Common myeloid progenitor, CD34-positive (primary cell): ENCODE results near the gene GABRA4.
A peak's percentile ranks its signal among the peaks of the same experiment; 100 is the strongest.

Experiments used
- CTCF ChIA-PET: fragments of 350-600 bp; sonication (Branson Sonifier 250); formaldehyde crosslinking; loops from one replicate; lab custom pipeline; 2021; ENCODE audit warnings: antibody characterized with exemption; lab: Charles Lee
- POLR2A ChIA-PET: fragments of 350-600 bp; sonication (Branson Sonifier 250); formaldehyde crosslinking; loops from one replicate; lab custom pipeline; 2021; ENCODE audit warnings: antibody characterized with exemption; lab: Charles Lee
- DNase-seq, 3 donors: peaks; one replicate each; pipeline versions ENCODE4 v3.0.0 to v3.0.0-alpha.2; 2013
- H3K27ac ChIP-seq, 2 experiments: 1 replicate in 1 of 2; 2 replicates in 1 of 2; pipeline ENCODE4 v1.7.0; 2013; ENCODE audit warnings: inconsistent platforms in 2 of 2, low read length in 2 of 2, mild to moderate bottlenecking in 2 of 2, low read depth in 1 of 2, moderate library complexity in 1 of 2; ENCODE audit not compliant: severe bottlenecking in 2 of 2, insufficient read depth in 1 of 2, poor library complexity in 1 of 2
- H3K27me3 ChIP-seq, 5 experiments: replicated peaks in 2 of 5; 1 replicate in 3 of 5; 2 replicates in 2 of 5; pipeline versions ENCODE4 v1.6.1 to v1.7.0; 2013; ENCODE audit warnings: low read length in 4 of 5, mild to moderate bottlenecking in 2 of 5, moderate library complexity in 2 of 5, inconsistent platforms in 1 of 5; ENCODE audit not compliant: insufficient read depth in 5 of 5, control insufficient read depth in 4 of 5
- H3K36me3 ChIP-seq, 4 experiments: 1 replicate in 2 of 4; 2 replicates in 2 of 4; pipeline versions ENCODE4 v1.6.1 to v1.7.0; 2013; ENCODE audit warnings: low read length in 3 of 4, control low read depth in 1 of 4, mild to moderate bottlenecking in 1 of 4; ENCODE audit not compliant: control insufficient read depth in 4 of 4, insufficient read depth in 4 of 4
- H3K4me1 ChIP-seq, 4 experiments: 1 replicate in 3 of 4; 2 replicates in 1 of 4; pipeline versions ENCODE4 v1.6.1 to v1.7.1; 2013; ENCODE audit warnings: low read length in 3 of 4, mild to moderate bottlenecking in 3 of 4, control low read depth in 1 of 4, inconsistent platforms in 1 of 4, moderate library complexity in 1 of 4; ENCODE audit not compliant: control insufficient read depth in 4 of 4, insufficient read depth in 4 of 4; ENCODE audit errors: control extremely low read depth in 1 of 4
- H3K4me3 ChIP-seq, 7 experiments: 1 replicate in 4 of 7; 2 replicates in 3 of 7; pipeline versions ENCODE4 v1.5.1 to v1.7.0; 2013; ENCODE audit warnings: mild to moderate bottlenecking in 7 of 7, low read length in 6 of 7, moderate library complexity in 6 of 7, inconsistent platforms in 2 of 7, low read depth in 2 of 7, control low read depth in 1 of 7; ENCODE audit not compliant: insufficient read depth in 4 of 7, control insufficient read depth in 1 of 7; ENCODE audit errors: extremely low read depth in 1 of 7
- H3K9me3 ChIP-seq, 5 experiments: 1 replicate in 4 of 5; 2 replicates in 1 of 5; pipeline versions ENCODE4 v1.6.1 to v1.7.1; 2013; ENCODE audit warnings: low read length in 4 of 5, mild to moderate bottlenecking in 2 of 5, inconsistent platforms in 1 of 5, low read depth in 1 of 5, moderate library complexity in 1 of 5; ENCODE audit not compliant: control insufficient read depth in 4 of 5, insufficient read depth in 2 of 5; ENCODE audit errors: control extremely low read depth in 1 of 5
- WGBS: methylation state at CpG from one replicate; pipeline ENCODE4 v1.1.5; 2013; ENCODE audit not compliant: insufficient coverage; 5-methylcytosine and 5-hydroxymethylcytosine counted together

Gene GABRA4

DNA sequence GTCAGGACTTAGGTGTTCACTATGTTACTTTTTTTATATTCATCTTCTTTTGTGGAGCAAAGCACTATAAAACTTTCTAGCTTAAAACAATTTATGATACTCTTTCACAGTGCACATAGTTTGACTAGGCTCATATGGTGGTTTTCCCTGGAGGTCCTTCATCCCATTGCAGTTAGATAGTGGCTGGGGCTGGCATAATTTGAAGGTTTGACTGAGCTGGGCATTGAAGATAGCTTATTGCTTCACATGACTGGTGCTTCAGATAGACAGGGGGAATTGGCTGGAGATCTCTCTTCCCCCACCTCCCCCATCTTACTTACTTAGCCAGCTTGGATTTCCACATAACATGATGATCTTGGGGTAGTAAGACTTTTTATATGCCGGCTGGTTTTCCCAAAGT, 7.0 kb upstream of the GABRA4 start:
- ChIA-PET POLR2A (no interaction called here), CTCF (interaction anchor here (1.0 to 1.2 kb wide), 4 partner anchors 12 to 33 kb away, joined by 3 to 4 read pairs (median 3); no protein-coding TSS in a partner anchor)
- no peak for DNase-seq
- H3K9me3 ChIP-seq: no peaks in the 10 kb centered on the region
- H3K27me3 ChIP-seq: peaks cover under 1 to 7% (median 2%) of the 10 kb centered on the region in 5 experiments
- WGBS: no CpG with 5 or more reads among the region's 1 CpG
- no peak overlapping the region for H3K4me3 ChIP-seq
- H3K27ac ChIP-seq: no peak overlapping the region
- no peaks in the 10 kb centered on the region for H3K4me1 ChIP-seq
- H3K36me3 ChIP-seq: no peaks in the 10 kb centered on the region

- POLR2A ChIA-PET: no interaction called here
These were observed 6.2 kb upstream of the GABRA4 start for GRCh38 chr4:46999566-46999965.

DNA sequence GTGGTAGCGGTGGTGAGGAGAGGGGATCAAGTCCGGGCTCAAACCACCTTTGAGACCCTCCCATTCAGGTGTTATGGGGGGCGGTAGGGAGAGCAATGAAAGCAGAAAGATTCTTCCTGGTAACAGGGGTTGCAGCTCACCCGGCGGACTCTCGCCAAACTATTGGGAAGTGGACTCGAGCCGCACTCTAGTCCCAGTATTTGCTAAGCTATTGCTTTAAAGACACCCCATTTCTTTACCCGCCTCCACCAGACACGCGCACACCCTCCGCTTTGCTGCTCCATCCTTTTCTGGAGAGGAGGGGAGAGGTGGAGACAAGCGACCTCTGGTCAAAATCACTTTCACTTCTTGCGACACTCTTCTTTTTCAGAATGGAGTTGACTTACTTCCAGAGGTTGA, 625 bp upstream of the GABRA4 start:
- Histone ChIP-seq H3K9me3 (peaks cover 0 to 3% (median 0%) of the 10 kb centered on the region in 5 experiments), H3K27me3 (peaks cover 9 to 59% (median 36%) of the 10 kb centered on the region in 5 experiments), H3K27ac (no peak overlapping the region), H3K36me3 (no peaks in the 10 kb centered on the region), H3K4me1 (peaks cover 0 to 17% (median 11%) of the 10 kb centered on the region in 4 experiments), H3K4me3 (peak overlapping the region in 5 of 7 experiments; percentile 31 to 79 (median 51))
- POLR2A ChIA-PET: no interaction called here
- DNase-seq: peak in 2 of 3 donors; percentile 39 to 45
- WGBS: 0% methylated on average over 3 of the region's 14 CpGs
- CTCF ChIA-PET: no interaction called here

More at GRCh38 chr4:46999566-46999965, 6.2 kb upstream of the GABRA4 start:
- no peak overlapping the region for H3K27ac ChIP-seq
- DNase-seq: no peak
- no peaks in the 10 kb centered on the region for H3K36me3 ChIP-seq
- CTCF ChIA-PET: interaction anchor here (0.7 to 1.2 kb wide), 3 partner anchors 12 to 155 kb away, joined by 3 to 4 read pairs (median 3); no protein-coding TSS in a partner anchor
- no peak overlapping the region for H3K4me3 ChIP-seq
- no peaks in the 10 kb centered on the region for H3K4me1 ChIP-seq
- no peaks in the 10 kb centered on the region for H3K9me3 ChIP-seq
- H3K27me3 ChIP-seq: peaks cover 2 to 16% (median 9%) of the 10 kb centered on the region in 5 experiments

- Histone ChIP-seq H3K27ac (no peak overlapping the region), H3K4me1 (peaks cover 0 to 17% (median 11%) of the 10 kb centered on the region in 4 experiments), H3K4me3 (no peak overlapping the region), H3K9me3 (peaks cover 0 to 3% (median 0%) of the 10 kb centered on the region in 5 experiments), H3K36me3 (no peaks in the 10 kb centered on the region), H3K27me3 (peaks cover 10 to 69% (median 44%) of the 10 kb centered on the region in 5 experiments)
- ChIA-PET CTCF (no interaction called here), POLR2A (interaction anchor here (0.6 kb wide), 1 partner anchor 136 kb away, joined by 3 read pairs; no protein-coding TSS in a partner anchor)
- DNase-seq: no peak
- no CpG with 5 or more reads among the region's 9 CpGs for WGBS
These were observed 1.0 kb downstream of the GABRA4 start for GRCh38 chr4:46992338-46992737.

GRCh38 chr4:46986922-46987638, 6.3 kb downstream of the GABRA4 start:
- 85% methylated on average over 2 of the region's 3 CpGs for WGBS
- no peak overlapping the region for H3K4me3 ChIP-seq
- POLR2A ChIA-PET: no interaction called here

GRCh38 chr4:46984781-46985180, 8.6 kb downstream of the GABRA4 start:
- no peaks in the 10 kb centered on the region for H3K36me3 ChIP-seq
- H3K27ac ChIP-seq: no peak overlapping the region
- CTCF ChIA-PET: no interaction called here
- DNase-seq: no peak
- no peaks in the 10 kb centered on the region for H3K4me1 ChIP-seq
- H3K4me3 ChIP-seq: no peak overlapping the region
- POLR2A ChIA-PET: no interaction called here
- WGBS: no CpG with 5 or more reads among the region's 1 CpG
- peaks cover 0 to 3% (median 0%) of the 10 kb centered on the region in 5 experiments for H3K9me3 ChIP-seq
- peaks cover 2 to 28% (median 15%) of the 10 kb centered on the region in 5 experiments for H3K27me3 ChIP-seq

More at GRCh38 chr4:46986922-46987638, 6.3 kb downstream of the GABRA4 start:
- no peak for DNase-seq
- no peaks in the 10 kb centered on the region for H3K4me1 ChIP-seq
- H3K36me3 ChIP-seq: no peaks in the 10 kb centered on the region
- peaks cover 2 to 42% (median 23%) of the 10 kb centered on the region in 5 experiments for H3K27me3 ChIP-seq
- no peak overlapping the region for H3K27ac ChIP-seq
- CTCF ChIA-PET: no interaction called here
- H3K9me3 ChIP-seq: peaks cover 0 to 3% (median 0%) of the 10 kb centered on the region in 5 experiments

DNA sequence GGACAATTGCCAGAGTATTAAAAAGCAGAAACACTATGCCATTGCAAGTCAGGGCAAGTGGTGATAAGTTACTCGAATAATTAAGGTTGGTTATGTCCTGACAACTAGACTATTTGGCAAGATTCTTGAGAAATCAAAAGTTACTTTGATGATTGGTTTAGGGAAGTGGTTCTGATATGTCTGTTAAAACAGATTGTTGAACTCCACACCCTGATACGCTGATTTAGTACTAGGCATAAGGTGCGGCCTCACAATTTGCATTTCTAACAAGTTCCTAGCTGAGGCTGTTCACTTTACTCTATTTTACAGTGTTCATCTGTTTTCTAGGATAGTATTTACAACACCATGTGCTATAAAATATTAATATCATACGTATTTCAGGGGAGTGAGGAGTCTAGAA, 12.5 kb downstream of the GABRA4 start:
- no peak for DNase-seq
- ChIA-PET POLR2A (no interaction called here), CTCF (interaction anchor here (0.6 kb wide), 1 partner anchor 142 kb away, joined by 3 read pairs; no protein-coding TSS in a partner anchor)
- Histone ChIP-seq H3K27ac (no peak overlapping the region), H3K4me3 (no peak overlapping the region), H3K36me3 (no peaks in the 10 kb centered on the region), H3K4me1 (no peaks in the 10 kb centered on the region), H3K9me3 (no peaks in the 10 kb centered on the region), H3K27me3 (peaks cover 0 to 3% (median 0%) of the 10 kb centered on the region in 5 experiments)
- 82% methylated on average over 2 of the region's 4 CpGs for WGBS
